Measurements from ENCODE around the gene CENPS. TPM values are rescaled to one million over a fixed set of nuclear protein-coding genes. Genes with fewer than 3 reads are reported as not detected.

CENPS gene
- total and polyA plus RNA-seq, 2 of the 8 experiments (the other 6 are each of a cell fraction or from before 2014, with no cell fraction given): 7.8 to 20.3 TPM

DNA sequence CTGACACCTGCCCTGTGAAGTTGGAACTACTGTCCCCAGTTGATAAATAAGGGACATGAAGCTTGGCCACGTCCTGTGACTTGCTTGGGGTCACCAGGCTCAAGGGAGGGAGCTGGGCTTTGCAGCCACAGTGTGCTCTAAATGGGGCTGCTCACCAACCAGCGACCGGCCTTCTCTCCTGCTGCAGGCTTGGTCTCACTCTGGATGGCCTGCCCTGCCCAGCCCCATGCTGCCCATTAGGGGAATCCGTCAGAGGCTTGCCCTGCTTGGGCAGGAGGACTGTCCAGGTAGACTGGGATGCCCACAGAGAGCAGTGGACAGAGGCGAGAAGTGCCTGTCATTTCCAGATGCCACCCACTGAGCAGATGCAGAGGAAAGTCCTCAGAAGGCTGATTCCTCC, 1.2 kb upstream of the CENPS start:
- Histone ChIP-seq H3K4ac (replicated peaks; ENCODE audit: insufficient read length, low read depth, low read length) (no peak overlapping the region), H2BK15ac (ENCODE audit: low read length) (no peak overlapping the region), H2BK5ac (ENCODE audit: low read depth, low read length) (no peak overlapping the region), H3K9me3 (ENCODE audit: insufficient read depth in 2 of 2, low read depth in 1 of 2, low read length in 1 of 2) (no peaks in the 10 kb centered on the region), H2BK12ac (ENCODE audit: low read depth, low read length) (no peak overlapping the region), H2BK20ac (ENCODE audit: low read length) (no peak overlapping the region), H3K23ac (ENCODE audit: insufficient read length) (no peak overlapping the region), H2AK5ac (ENCODE audit: low read depth, low read length) (no peak overlapping the region), H3K18ac (ENCODE audit: extremely low read depth, low read length) (no peak overlapping the region), H4K20me1 (replicated peaks in 1 of 2; ENCODE audit: control insufficient read depth in 1 of 2, insufficient read depth in 2 of 2, low read length in 2 of 2) (no peaks in the 10 kb centered on the region), H3K79me1 (ENCODE audit: low read depth, low read length) (no peaks in the 10 kb centered on the region), H3K4me3 (ENCODE audit: extremely low read depth in 1 of 4, insufficient read depth in 2 of 4, low read depth in 3 of 4, low read length in 4 of 4) (no peak overlapping the region), H4K8ac (ENCODE audit: extremely low read depth, insufficient read depth, low read length) (no peak overlapping the region), H3K36me3 (ENCODE audit: control insufficient read depth in 2 of 4, insufficient read depth in 4 of 4, low read length in 3 of 4) (no peaks in the 10 kb centered on the region), H3K4me1 (replicated peaks in 1 of 4; ENCODE audit: control insufficient read depth in 3 of 4, insufficient read depth in 4 of 4, low read length in 3 of 4) (peaks cover 0 to 5% (median under 1%) of the 10 kb centered on the region in 4 experiments; a peak in 4 of 7 replicates), H3K23me2 (ENCODE audit: low read depth, low read length) (peaks cover 9% of the 10 kb centered on the region), H2AFZ (ENCODE audit: low read length) (no peak overlapping the region), H3K27ac (ENCODE audit: low read depth, low read length) (no peak overlapping the region), H3K56ac (replicated peaks; ENCODE audit: insufficient read length, low read depth, low read length) (no peak overlapping the region), H3K27me3 (replicated peaks in 1 of 4; ENCODE audit: control insufficient read depth in 3 of 4, extremely low read depth in 1 of 4, insufficient read depth in 3 of 4, low read length in 3 of 4) (no peaks in the 10 kb centered on the region), H3K4me2 (ENCODE audit: insufficient read depth in 1 of 2, low read depth in 2 of 2, low read length in 2 of 2) (no peak overlapping the region; a peak in 1 of 4 replicates), H4K5ac (ENCODE audit: insufficient read length, low read depth, low read length) (no peak overlapping the region), H3K79me2 (ENCODE audit: control insufficient read depth in 1 of 2, insufficient read depth in 2 of 2, low read length in 2 of 2) (no peaks in the 10 kb centered on the region), H3K9ac (replicated peaks in 1 of 4; ENCODE audit: extremely low read depth in 1 of 4, low read depth in 3 of 4, low read length in 3 of 4) (no peak overlapping the region; a peak in 1 of 7 replicates), H3K14ac (ENCODE audit: insufficient read length) (no peak overlapping the region), H4K91ac (replicated peaks; ENCODE audit: insufficient read length, low read length) (no peak overlapping the region), H2BK120ac (replicated peaks; ENCODE audit: low read depth, low read length) (no peak overlapping the region)
- POLR2A ChIA-PET (ENCODE audit: partially characterized antibody): interaction anchor here (1.0 to 3.7 kb wide), 6 partner anchors 8 to 29 kb away, joined by 3 to 23 read pairs (median 10); partner anchors contain the start of gene PGD
- CTCF ChIA-PET (ENCODE audit: partially characterized antibody): interaction anchor here (0.8 to 10.9 kb wide), 16 partner anchors 8 to 801 kb away, joined by 3 to 132 read pairs (median 4); partner anchors contain the start of genes CORT and PGD
- 78% methylated on average over 5 of the region's 5 CpGs; no CpG with 5 or more reads in 1 of the 2 experiments for WGBS, 2 experiments (ENCODE audit: extremely low coverage in 1 of 2, insufficient coverage in 1 of 2, insufficient read length in 1 of 2, insufficient replicate concordance in 2 of 2, low coverage in 1 of 2, low lambda C conversion rate in 2 of 2, missing lambda C conversion rate in 1 of 2)
- FAIRE-seq (no peak), DNase-seq (ENCODE audit: low read depth in 1 of 2, low spot score in 2 of 2) (no peak)
- no peak for TF ChIP-seq ASH2L (IDR thresholded peaks at IDR 0.05; ENCODE audit: low read length)
- TF ChIP-seq, protein P1, sequence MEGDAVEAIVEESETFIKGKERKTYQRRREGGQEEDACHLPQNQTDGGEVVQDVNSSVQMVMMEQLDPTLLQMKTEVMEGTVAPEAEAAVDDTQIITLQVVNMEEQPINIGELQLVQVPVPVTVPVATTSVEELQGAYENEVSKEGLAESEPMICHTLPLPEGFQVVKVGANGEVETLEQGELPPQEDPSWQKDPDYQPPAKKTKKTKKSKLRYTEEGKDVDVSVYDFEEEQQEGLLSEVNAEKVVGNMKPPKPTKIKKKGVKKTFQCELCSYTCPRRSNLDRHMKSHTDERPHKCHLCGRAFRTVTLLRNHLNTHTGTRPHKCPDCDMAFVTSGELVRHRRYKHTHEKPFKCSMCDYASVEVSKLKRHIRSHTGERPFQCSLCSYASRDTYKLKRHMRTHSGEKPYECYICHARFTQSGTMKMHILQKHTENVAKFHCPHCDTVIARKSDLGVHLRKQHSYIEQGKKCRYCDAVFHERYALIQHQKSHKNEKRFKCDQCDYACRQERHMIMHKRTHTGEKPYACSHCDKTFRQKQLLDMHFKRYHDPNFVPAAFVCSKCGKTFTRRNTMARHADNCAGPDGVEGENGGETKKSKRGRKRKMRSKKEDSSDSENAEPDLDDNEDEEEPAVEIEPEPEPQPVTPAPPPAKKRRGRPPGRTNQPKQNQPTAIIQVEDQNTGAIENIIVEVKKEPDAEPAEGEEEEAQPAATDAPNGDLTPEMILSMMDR (IDR thresholded peaks at IDR 0.05; ENCODE audit: control extremely low read depth in 1 of 3, insufficient read depth in 1 of 3, low read depth in 1 of 3, low read length in 3 of 3): no peak
- no peak for TF ChIP-seq MAFK (IDR thresholded peaks at IDR 0.05; ENCODE audit: low read depth, low read length)

Data from H1 (cell line).